AML-193 (cell line): ENCODE measurements around the gene CDCA7L.
"Not testable (repeated sequence)": the region's sequence is repeated elsewhere in the genome, so short reads cannot be mapped to it uniquely, and the experiment has no call there.

Experiments
- DNase-seq, 2 experiments: peaks; one replicate each; lab custom pipeline; 2025; lab: John Stamatoyannopoulos, UW

The CDCA7L gene

DNA sequence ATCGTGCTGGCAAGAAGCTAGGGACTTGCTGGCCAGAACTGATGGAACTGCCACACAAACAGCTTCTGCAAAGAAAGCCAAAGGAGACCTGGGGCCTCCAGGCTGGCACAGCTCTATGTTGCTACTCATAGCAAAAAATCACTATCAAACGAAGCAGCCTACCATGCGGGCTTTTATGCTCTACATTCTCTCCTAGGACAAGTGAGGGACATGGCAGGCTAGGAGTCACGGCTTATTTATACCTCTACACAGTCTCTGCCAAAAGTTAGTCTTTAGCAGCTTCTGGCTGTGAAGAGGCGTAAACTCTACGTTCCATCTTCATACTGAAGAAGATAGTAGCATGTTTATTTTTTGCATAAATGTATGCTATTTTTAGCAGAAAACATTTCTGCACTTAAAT is 35.4 kb downstream of the CDCA7L start:
- DNase-seq: no peak

DNA sequence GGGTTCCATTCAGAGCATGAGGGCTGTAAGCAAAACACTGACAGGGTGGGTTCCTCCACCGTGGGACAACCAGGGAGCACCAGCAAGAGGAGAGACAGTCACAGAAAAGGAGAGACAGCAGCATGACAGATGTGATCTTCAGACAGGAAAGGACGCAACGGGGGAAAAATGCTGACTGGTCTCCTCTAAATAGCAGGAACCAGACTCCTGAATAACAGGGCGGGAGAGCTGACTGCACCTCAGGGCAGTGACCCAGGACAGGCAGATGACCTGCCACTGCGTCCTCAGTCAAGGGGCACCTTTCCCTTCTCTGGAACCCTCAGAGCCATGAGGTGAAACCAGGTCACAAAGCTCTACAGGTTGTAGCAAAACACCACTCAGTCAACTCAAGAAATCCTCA is 37.0 kb downstream of the CDCA7L start:
- DNase-seq: no peak

DNA sequence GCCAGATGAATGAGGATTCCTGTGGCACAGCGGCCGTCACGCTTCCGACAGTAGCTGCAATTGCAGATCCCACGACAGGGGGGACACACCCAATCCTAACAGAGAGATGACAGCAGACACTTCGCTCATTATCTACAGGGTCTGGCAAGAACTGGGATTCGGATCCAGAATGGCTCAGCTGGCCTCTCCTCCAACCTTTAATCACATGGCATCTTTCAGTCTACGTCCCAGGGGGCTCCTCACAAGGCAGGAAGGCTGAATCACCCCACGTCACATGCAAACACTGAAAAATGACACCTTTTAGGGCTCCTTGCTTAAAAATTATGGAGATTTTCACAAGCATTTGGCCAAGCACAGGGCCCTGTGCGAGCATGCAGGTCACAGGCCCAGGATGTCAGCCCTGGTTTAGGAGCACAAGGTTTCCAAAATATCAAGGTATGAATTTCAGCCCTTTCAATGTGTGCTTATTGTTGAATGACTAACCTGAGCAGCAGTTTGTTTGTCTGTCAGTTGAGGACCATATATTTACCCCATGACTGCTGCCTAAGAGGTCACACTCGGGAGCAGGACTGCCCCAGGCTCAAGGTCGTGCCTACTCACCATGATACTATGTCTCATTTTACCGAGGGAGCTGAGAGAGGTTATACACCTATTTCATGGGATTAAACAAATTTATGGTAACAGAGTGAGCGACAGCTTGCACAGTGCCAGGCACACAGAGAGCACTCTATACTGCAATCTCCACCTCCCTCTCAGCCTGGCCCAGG is 42.5 kb downstream of the CDCA7L start:
- no peak for DNase-seq

DNA sequence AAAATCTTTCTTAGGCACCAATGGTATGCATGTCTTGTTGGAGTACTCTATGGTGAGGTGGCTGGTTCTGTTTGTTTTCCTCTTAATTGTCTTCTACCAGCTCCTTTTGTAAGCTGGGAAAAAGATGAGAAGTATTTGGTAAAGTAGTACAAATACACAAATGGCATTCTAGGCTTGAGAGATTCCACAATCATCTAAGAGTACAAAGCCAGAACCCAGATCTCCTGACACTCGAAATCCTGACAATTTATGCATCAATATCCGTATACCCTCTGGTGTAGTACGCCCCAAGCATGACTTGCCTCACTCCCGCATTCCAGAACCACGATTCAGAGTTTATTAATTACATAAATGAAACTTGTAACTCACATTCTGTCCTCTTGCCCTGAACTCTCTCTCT is 43.5 kb downstream of the CDCA7L start:
- no peak for DNase-seq

DNA sequence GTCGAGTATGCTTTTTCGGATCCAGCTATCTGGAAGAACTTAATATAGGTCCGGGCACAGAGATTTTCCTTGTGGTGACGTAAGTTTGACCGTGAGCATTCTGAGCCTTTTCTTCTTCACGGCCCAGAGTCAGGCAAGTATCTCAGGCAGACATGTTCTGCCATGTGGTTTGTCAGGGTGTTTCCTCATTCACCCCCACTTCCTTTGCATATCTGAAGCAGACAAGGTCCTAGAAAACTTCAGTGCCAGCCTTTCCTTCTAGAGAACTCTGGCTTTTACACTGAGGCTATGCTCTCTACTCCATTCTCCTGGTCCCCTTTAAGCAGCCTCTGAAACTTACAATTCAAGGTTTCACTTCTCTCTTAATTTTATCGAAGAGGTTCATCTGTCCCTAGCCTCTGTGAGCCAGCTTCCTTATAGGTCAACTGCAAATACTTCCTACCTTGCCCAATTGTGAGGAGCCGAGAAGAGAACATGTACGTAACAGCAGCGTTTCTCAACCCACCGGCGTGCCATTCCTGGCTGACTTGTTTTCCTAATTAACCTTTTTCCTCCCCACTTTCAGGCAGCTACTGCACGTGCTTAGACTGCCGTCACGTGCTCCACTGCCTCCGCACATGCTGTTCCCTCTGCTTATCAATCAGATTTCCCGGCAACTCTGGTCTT is 47.3 kb downstream of the CDCA7L start:
- peak; percentile 78 to 80 for DNase-seq

DNA sequence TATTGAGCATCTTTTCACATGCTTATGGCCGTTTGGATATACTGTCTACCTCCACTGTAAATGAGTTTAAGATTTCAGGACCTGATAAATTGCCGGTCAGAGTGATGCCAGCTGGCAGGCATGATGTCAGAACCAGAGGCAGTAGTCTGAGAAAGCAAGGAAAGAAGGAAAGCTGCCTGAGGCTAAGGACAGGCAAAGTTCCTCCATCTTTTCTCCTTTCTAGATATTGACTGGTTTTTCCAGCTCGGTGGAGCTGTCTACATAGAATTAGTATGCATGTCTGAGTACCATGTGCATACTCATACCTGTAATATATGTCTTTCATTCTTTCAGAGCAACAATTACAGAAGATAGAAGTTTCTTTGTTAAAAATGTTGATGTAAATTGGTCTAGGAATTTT is 52.3 kb downstream of the CDCA7L start:
- DNase-seq: no peak

DNA sequence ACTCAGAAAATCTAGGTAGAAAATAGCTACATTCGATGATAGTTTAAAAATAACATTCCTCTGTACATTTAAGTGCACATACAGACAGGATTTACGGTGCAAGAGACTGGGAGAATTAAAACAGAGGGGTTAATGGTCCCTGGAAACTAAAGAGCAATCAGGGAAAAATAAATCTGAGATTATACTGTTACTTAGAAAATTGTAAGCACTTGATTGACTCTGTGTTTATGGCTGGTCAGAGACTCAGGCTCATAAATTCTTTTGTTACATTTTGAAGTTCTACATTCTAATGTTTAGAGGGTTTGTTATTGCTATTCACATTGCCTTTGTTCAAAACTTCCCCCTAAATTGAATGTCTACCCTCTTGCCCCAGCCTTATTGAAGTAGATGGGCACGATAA is 54.4 kb downstream of the CDCA7L start:
- no peak for DNase-seq

DNA sequence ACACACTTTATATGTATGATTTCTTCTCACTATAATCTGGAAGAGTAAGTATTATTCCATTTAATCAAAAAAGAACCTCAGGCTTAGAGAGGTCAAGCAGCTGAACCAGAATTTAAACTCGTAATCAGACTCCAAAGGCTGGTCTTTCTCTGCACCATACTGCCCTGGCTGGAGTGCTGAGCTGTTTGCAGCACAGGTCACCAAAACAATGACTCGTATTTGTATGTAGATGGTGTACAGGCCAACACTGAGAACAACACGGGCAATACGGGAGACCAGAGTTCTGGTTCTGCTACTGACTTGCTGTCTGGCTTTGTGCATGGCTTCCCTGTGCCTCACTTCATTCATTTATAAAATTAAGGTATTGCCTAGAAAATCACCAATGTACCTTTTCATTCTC is 57.9 kb downstream of the CDCA7L start:
- DNase-seq: no peak

DNA sequence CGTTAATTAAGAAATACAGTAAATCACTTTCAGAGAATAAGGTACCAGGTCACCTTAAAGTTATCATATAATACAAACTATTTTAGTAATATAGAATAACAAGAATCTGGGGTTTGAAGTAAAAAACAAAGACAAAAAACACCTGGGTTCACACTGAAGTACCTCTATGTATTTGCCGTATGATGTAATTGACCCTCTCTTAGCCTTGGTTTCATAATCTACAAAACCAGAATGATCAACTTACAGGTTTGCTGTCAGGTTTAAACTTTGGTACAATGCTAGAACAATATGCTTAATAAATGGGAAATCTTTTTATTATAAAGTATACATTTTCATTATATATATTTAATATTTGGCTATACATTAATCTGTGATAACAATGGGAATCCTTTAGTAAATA is 58.3 kb downstream of the CDCA7L start:
- no peak for DNase-seq

DNA sequence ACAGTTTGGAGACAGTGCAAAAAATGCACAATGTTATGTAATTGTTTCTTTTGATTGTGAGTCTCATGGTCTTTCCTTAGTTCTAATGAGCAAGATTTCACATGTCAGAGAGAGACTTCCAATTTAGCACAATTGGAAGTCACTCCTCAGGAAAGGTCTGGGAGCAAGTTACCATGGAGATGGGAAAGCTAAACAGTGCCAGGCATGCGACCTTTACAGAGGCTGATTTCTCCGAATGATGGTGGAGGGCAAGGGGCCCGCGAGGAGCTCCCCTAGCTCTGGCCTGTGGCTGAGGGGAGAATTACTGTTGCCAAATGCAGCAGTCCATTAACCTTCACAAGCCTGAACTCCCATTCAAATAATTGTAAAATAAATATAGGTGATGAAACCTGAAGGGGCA is 59.3 kb downstream of the CDCA7L start:
- no peak for DNase-seq

DNA sequence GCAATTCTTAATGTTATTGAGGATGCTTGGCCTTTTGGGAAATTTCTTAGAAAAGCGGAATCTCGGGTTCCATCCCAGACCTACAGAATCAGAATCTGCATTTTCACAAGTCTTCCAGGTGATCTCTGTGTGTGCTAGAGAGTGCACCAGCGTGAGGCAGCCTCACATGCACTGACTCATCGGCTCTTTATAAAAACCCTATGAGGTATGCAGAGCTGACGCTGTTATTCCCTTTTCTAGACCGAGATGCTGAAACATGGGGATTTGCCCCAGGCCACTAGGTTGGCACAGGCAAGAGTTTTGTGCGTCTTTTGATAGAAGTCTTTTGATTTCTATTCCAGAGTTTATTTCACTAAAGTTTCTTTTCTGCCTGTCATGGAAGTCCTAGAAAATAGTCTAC is 61.2 kb downstream of the CDCA7L start:
- DNase-seq: no peak

DNA sequence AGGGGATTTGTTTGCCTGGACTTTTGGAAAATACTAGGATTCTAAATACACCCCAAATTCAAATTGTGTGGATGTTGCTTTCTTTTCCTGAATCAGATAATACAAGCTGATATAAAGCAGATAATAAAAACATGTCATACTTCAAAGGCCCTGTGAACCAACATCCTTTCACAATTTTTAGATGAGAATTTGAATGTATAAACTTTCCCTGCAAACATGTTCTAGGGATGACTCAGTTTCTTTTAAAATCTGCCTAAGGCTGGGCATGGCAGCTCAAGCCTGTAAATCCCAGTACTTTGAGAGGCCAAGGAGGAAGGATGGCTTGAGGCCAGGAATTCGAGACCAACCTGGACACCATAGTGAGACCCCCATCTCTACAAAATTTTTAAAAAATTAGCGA is 62.2 kb downstream of the CDCA7L start:
- not testable (repeated sequence) for DNase-seq

DNA sequence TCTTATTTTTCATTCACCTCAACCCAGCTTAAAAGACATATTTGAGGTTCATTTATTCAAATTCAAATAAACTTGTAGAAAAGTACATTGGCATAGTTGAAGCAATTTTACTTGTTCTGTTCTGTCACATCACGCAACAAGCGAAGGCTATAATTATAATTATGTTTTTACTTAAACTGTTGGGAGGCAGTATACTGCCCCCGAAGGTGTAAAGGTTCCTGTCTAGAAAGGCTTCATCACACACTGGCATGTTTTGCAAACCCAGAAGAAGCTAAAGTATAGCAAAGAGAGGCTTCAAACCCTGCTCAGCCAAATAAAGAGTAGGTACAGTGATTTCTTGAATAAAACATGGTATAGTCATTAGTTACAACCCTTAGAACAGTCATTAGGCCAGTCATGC is 62.6 kb downstream of the CDCA7L start:
- no peak for DNase-seq

DNA sequence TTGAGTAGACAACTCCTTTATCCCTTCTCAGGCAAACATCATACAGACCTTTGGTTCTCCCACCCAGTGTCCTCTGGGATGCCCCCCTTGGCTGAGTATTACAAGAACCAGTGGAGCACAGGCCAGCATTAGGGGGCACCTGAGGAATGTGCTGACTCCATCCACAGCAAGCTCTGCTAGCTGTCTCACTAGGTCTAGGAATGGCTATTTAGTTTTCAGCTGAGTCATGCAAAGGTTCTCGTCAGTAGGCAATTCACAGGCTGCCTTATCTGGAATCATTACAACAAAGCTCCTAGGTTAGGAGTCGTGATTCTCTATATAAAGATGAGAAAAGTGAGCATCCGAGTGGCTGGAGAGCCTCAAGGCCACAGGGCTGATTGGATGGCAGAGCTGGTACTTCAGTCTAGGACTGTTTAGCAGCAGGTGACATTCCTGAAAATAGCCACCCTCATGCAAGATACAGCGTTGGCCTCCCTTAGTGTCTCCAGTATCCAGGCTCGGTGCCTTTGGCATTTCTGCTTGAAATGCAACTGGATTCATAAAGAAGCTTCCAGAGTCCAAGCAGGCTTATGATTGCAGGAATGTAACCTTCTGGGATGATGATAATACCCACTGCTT is 75.8 kb downstream of the CDCA7L start:
- no peak for DNase-seq

DNA sequence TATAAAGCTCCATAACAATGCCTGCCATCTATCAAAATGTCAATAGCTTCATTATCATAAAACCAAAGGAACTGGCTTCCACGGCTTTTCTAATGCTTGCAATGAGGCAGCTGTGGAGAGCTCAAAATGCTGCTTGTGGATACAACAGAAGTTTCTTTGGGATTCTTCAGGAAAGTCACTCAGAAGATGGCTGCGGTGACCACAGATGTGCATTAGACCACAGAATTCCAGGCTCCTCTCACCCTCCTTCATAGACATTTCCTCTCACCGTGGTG is 77.2 kb downstream of the CDCA7L start:
- no peak for DNase-seq

DNA sequence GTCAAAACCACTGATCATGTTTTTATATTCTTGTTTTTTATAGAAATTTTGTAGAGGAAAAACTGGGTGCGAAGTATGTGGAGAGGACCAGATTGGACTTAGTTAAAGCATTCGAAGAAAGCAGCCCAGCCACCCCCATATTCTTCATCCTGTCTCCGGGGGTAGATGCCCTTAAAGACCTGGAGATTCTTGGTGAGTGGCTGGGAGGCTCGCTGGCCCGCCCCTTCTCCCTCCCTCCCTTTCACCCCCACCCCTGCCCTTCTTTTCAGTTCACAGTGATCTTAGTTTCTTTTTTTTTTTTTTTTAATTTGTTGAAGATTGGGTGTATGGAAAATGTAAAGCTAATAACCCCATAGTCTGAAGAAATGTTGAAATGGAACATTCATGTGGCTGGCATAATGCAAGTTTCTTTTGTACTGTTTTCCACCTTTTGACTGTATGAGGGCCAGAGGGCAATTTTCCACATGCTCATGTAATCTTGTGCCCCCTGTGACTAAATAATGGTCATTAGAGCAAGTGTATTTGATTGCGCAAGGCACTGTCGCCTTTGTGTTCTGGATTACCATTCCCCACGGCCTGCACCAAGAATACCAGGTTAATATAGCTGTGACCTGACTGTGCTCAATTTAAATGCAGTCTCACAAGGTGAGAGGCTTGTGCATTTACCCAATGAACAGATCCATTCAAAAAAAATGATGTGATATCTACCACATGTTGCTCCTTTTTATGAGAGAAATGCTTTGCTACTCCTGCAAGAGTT is 77.7 kb downstream of the CDCA7L start:
- no peak for DNase-seq

DNA sequence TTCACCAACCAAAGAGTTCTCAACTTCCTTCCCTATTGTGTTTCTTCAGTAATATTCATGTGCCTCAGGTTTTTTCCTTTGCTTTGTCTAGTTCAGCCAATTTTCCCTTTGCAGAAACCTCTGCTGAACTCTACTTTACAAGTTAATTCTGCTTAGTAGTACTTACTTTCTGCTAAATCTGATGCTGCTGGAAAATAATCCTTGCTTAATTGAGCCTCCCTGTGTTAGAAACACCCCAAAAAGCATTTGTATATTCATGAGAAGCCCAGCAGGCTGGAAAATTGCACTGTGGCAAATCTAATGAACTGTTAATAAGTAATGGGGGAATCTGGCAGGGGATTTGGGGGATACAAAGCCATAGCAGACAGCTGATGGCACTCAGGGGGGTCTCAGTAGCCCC is 78.5 kb downstream of the CDCA7L start:
- no peak for DNase-seq

DNA sequence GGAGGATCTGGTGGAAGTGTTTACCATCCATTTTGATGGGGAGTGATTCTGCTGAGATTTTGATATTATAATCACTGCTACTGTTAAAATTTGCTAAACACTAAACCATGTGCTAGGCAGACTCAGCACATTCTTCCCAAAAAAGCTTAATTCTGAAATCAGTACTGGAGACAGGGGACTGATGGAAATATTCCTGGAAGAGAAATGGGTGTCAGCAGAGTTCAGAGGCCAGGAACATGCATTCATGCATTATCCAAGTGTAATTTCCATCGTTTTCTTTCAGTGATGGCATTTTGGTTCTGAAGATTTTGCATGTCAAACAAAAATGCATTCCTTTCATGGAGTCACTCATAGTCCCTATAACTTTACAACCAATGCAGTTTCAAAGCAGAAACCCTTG is 79.0 kb downstream of the CDCA7L start:
- no peak for DNase-seq

DNA sequence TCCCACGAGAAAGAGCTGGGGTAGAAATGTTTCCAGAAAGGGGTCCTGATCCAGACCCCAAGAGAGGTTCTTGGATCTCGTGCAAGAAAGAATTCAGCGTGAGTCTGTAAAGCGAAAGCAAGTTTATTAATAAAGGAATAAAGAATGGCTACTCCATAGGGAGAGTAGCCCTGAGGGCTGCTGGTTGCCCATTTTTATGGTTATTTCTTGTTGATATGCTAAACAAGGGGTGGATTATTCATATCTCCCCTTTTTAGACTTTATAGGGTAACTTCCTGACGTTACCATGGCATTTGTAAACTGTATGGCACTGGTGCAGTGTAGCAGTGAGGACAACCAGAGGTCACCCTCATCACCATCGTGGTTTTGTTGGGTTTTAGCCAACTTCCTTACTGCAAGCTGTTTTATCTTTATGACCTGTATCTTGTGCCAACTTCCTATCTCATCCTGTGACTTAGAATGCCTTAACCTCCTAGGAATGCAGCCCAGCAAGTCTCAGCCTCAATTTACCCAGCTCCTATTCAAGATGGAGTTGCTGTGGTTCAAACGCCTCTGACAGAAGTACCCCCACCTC is 80.0 kb downstream of the CDCA7L start:
- peak; percentile 37 to 47 for DNase-seq

DNA sequence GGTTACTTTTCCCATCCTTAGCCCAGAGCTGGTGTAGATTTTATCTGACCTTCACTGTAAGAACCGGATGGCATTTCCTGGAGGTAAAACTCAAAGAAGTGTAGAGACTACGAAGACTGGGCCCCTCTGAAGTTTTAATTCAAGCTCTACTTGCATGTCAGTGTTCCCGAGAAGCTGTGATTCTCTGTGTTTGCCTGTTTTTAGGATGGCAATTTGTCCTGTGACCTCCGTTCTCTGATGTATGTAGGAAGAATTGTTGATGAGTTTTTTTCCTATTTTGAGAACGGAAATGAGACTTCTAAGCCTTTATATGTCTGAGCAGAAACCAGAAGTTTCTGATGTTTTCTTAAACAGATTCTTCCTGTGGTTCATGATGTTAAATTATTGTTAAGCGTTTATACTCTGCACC is 94.1 kb downstream of the CDCA7L start:
- no peak for DNase-seq
